Cardiac fibroblast (primary cell): ENCODE measurements around the gene SERPINA1.

Experiments used
- DNase-seq, 2 donors: peaks; one replicate each; pipeline versions ENCODE4 v3.0.0 to v3.0.0-alpha.2; 2010; ENCODE audit warnings: low read depth in 2 of 2
- H3K4me3 ChIP-seq, 2 donors: replicated peaks in 1 of 2; 1 replicate in 1 of 2; 2 replicates in 1 of 2; pipeline ENCODE4 v1.5.1; 2011; ENCODE audit warnings: low read depth in 2 of 2, low read length in 2 of 2, mild to moderate bottlenecking in 2 of 2, moderate library complexity in 1 of 2
- TF ChIP-seq, protein P1 (sequence below): IDR thresholded peaks from one replicate; pipeline ENCODE4 v1.5.1; 2011; ENCODE audit warnings: low read depth, mild to moderate bottlenecking, low read length, inconsistent platforms

The SERPINA1 gene

DNA sequence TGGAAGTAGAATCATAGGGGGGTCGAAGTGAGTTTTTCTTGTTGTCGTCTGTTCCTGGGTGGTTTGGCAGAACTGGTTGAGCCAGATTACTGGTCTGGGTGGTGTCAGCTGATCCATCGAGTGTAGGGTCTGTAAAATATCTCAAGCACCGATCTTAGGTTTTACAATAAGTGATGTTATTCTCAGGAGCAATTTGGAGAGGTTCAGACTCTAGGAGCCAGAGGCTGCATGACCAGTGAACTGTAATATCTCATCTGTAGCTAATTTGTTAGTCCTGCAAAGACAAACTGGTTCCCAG, 9.7 kb upstream of the SERPINA1 start:
- no peak overlapping the region for H3K4me3 ChIP-seq
- TF ChIP-seq, protein P1, sequence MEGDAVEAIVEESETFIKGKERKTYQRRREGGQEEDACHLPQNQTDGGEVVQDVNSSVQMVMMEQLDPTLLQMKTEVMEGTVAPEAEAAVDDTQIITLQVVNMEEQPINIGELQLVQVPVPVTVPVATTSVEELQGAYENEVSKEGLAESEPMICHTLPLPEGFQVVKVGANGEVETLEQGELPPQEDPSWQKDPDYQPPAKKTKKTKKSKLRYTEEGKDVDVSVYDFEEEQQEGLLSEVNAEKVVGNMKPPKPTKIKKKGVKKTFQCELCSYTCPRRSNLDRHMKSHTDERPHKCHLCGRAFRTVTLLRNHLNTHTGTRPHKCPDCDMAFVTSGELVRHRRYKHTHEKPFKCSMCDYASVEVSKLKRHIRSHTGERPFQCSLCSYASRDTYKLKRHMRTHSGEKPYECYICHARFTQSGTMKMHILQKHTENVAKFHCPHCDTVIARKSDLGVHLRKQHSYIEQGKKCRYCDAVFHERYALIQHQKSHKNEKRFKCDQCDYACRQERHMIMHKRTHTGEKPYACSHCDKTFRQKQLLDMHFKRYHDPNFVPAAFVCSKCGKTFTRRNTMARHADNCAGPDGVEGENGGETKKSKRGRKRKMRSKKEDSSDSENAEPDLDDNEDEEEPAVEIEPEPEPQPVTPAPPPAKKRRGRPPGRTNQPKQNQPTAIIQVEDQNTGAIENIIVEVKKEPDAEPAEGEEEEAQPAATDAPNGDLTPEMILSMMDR = no peak
- no peak for DNase-seq

DNA sequence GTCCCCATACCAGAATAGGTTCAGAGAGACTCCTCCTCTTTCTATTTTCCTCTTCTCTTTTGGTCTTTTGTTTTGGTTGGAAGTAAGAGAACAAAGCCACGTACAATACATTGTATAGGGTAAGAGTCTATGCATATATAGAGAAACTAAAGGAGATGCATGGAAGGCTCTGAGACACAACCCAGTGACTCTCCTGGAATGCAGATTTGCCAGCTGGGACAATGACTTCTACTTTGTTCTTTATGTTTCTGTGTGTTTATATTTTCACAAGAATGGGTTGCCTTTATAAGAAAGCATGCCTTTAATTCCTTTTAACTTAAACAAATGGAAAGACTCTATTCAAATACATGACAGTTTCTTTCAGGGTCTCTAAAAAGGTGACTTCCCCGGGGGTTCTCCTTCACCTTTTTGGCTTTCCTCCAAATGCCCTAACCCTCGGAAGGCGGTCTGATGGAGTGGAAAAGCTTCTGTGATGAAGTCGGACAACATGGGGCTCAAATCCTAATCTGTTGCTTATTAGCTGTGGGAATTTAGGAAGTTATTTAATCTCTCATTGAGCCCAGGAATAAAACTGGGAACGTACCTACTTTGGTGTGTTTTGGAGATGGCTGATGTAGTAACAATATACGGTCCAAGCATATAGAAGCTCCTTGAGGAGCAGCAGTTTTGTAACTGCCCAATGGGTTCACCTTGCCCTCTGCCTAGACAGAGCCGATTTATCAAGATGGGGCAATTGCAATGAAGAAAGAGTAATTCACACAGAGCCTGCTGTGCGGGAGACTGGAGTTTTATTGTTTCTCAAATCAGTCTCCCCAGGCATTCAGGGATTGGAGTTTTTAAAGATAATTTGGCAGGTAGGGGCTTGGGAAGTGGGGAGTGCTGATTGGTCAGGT, 9.1 kb upstream of the SERPINA1 start:
- TF ChIP-seq, protein P1 = no peak
- no peak for DNase-seq

DNA sequence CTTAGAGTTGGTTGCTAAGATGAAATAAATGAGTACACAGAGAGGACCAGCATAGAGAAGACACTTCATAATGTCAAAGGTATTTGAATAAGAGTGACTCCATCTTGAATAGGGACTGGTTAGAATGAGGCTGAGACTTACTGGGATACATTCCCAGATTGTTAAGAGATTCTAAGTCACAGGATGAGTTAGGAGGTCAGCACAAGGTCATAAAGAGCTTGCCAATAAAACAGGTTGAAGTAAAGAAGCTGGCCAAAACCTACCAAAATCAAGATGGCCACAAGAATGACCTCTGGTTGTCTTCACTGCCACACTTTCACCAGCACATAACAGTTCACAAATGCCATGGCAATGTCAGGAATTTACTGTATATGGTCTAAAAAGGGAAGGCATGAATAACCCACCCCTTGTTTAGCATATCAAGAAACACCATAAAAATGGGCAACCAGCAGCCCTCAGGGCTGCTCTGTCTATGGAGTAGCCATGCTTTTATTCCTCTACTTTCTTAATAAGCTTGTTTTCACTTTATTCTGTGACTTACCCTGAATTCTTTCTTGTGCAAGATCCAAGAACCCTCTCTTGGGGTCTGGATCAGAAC, 8.3 kb upstream of the SERPINA1 start:
- DNase-seq = no peak
- TF ChIP-seq, protein P1 = no peak
- H3K4me3 ChIP-seq = no peak overlapping the region

More for the DNA sequence above, 9.1 kb upstream of the SERPINA1 start:
- no peak overlapping the region for H3K4me3 ChIP-seq

DNA sequence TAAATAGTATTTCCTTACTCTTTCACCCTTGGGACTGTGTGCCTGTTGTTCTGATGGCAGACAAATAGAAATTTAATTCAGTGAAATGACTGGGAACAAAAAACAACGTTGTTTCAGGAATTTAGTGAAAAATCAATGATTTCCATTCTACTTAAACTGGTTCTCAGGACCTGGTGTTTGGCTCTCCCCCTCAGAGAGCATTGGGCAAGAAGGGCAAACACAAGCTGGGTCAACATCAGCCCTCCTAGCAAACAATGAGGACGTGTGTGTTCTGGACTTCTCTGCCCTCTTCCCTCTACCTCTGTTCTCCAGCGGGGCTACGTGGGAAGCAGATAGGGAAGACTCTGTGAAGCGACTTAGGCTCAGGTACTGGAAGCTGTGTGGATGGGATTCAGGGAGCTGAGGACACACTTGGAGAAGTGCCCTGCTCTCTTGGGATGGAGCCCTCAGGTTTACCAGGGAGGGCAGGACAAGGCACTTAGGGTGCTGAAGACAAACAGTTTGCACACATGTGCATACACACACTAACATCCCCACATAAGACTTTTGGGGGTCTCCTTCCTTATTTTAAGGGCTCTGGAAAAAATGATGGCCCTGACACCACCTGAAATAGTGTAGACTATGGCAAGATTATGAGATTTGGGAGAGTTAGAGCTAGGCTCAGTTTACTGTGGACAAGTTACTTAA, 7.6 kb upstream of the SERPINA1 start:
- TF ChIP-seq, protein P1 = no peak
- no peak overlapping the region for H3K4me3 ChIP-seq
- no peak for DNase-seq

DNA sequence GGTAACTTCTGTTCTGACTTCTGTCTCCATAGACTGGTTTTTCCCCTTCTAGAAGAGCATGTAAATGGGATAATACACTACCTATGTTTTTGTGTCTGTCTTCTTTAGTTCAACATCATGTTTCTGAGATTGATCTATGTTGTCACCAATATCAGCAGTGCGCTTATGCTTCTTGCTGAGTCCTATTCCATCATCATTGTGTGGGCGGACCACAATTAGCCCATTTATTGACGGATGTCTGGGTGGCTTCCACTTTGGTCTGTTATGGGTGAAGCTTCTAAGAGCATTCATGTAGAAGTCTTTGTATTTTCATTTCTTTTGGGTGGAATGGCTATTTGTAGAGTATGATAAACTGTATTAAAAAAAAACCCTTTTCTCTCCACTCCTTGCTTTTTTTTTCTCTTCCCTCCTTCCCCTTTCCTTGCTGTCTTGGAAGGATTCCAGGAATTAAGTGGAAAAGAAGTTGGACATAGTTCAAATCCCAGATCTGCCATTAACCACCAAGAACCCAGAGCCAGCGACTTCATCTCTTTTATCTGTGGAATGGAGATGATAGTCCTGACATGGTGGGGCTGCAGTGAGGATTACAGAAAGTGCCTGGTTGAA, 7.0 kb upstream of the SERPINA1 start:
- H3K4me3 ChIP-seq = no peak overlapping the region
- TF ChIP-seq, protein P1 = no peak

DNA sequence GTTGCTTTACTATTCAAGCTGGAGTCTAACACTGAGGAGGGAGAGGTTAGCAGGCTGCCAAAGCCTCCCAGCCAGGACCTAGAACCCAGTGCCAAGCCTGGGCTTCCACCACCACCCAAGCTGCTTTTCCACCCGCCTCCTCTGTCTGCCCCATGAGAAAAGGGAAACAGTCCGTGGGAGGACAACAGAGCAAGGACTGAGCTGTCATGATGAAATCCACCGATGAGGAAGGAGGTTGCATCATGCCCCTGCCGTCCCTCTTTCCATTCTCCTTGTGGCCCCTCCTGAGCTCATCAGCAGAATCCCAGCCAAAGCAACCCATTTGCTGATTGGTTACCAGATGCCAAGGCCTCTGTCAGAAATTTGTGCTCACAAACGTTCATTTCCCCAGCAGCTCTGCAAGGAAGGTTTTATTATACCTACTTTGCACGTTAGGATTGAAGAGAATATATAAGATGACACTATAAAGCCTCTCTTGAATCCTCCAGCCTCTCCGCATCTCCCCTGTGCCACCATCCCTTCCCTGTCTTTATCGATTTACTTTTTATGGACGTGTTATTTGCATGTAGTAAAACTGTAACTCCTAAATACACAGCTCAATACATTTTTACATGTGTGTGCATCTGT, 6.3 kb upstream of the SERPINA1 start:
- TF ChIP-seq, protein P1 = no peak
- peak; percentile 73 to 87 for DNase-seq

More for the DNA sequence above, 7.0 kb upstream of the SERPINA1 start:
- peak in 1 of 2 donors; percentile 42 for DNase-seq

More for the DNA sequence above, 6.3 kb upstream of the SERPINA1 start:
- H3K4me3 ChIP-seq = no peak overlapping the region
